ENCODE measurements around the gene EXOC4.

DNA sequence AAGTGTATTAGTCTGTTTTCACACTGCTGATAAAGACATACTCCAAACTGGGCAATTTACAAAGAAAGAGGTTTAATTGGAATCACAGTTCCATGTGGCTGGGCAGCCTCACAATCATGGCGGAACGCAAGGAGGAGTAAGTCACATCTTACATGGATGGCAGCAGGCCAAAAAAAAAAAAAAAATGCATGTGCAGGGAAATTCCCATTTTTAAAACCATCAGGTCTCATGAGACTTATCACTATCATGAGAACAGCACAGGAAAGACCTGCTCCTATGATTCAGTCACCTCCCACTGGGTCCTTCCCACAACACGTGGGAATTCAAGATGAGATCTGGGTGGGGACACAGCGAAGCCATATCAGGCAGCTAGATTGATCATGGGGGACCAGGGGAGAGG is 136.8 kb downstream of the EXOC4 start:
- TF ChIP-seq, protein P1, sequence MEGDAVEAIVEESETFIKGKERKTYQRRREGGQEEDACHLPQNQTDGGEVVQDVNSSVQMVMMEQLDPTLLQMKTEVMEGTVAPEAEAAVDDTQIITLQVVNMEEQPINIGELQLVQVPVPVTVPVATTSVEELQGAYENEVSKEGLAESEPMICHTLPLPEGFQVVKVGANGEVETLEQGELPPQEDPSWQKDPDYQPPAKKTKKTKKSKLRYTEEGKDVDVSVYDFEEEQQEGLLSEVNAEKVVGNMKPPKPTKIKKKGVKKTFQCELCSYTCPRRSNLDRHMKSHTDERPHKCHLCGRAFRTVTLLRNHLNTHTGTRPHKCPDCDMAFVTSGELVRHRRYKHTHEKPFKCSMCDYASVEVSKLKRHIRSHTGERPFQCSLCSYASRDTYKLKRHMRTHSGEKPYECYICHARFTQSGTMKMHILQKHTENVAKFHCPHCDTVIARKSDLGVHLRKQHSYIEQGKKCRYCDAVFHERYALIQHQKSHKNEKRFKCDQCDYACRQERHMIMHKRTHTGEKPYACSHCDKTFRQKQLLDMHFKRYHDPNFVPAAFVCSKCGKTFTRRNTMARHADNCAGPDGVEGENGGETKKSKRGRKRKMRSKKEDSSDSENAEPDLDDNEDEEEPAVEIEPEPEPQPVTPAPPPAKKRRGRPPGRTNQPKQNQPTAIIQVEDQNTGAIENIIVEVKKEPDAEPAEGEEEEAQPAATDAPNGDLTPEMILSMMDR (IDR thresholded peaks at IDR 0.05): no peak
- TF ChIP-seq POLR2A (IDR thresholded peaks at IDR 0.05) (no peak), EP300 (IDR thresholded peaks at IDR 0.05) (no peak)

All from sigmoid colon (tissue), 4 donors.